GM18499 (cell line): ENCODE measurements around the gene LRRC55.

ENCODE experiments used
- ATAC-seq: cut with Tn5 transposase; IDR thresholded peaks from one replicate; pipeline ENCODE4 v1.9.1; 2021; ENCODE audit warnings: moderate number of reproducible peaks; ENCODE audit not compliant: insufficient read depth, unreplicated experiment

The LRRC55 gene

DNA sequence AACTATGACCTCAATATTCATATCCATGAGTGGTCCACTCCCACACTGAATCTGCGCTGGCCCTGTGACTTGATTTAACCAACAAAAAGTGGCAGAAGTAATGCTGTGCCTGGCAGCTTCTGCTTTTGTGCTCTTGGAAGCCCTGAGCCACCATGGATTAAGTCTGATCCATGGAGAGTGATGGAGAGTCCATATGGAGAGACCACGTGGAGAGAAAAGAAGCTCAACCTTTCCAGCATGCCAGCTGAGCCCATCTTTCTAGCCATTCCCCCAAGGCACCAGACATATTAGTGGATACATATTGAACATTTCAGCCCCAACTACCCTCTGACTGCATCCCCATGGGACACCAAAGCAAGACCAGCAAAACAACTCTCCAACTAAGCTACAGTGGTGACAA is 16.0 kb downstream of the LRRC55 start:
- no peak for ATAC-seq

DNA sequence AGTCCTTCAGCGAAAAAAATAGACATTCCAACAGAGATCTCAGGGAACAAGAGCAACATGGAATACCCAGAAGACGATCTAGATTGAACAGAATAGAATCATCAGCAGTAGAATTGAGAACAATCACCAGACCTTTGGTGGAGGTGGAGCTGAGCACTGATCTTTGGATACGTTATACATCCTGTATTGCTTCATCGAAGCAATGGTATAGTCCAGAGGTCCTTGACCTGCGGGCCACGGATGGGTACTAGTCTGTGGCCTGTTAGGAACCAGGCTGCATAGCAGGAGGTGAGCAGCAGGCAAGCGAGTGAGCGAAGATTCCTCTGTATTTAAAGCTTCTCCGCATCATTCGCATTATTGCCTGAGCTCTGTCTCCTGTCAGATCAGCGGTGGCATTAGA is 17.6 kb downstream of the LRRC55 start:
- no peak for ATAC-seq

DNA sequence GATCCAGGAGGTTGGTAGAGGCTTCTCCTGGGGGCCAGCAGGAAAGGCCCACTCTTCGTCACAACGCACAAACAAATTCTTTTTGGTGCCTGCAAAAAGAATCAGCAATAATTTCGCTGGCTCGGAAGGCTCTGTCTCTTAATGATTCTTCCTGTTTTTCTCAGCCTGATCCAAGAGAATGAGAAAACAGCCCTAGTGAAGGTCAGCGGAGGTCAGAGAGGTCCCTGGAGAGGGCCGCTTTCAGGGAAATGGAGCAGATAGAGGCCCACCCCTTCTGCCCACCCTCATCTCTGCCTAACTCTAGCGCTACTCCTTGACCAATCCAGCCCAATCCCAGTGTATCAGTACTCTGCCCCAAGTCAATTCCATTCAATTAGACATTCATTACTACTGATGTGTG is 19.2 kb downstream of the LRRC55 start:
- no peak for ATAC-seq

DNA sequence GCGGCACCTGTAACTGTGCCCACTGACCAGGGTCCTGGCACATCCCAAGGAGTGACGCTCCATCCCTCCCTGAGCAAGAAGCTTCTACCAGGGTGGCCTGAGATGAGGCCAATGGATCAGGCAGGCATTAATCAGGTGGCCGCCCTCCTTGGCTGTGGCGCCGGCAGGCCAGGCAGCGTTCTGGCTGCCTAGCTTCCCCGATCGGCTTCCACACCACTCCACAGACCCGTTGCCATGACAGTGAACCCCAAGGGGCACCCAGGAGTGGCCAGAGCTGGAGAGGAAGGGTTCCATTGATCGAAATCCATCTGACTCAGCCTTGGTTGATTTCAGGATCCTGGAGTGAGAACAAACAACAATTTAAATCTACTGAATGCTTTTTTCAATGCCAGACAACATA is 20.5 kb downstream of the LRRC55 start:
- ATAC-seq: no peak

DNA sequence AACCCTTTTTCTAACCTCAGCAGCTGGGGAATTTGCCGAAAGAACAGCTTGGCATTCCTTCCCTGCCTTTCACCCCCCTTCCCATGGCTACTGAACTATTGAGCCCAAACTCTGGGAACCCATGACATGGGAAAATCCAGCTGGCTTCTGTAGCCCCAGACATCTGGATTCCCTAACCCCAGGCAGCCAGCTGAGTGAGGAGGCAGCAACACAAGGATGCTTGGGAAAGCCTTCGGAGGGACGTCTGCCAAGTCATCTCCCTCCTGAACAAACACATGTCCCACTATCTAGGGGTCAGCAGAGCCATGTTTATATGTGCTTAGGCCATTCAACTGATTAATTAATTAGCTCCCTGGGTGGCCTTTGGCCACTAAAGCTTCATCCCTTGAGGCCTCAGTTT is 21.6 kb downstream of the LRRC55 start:
- no peak for ATAC-seq

DNA sequence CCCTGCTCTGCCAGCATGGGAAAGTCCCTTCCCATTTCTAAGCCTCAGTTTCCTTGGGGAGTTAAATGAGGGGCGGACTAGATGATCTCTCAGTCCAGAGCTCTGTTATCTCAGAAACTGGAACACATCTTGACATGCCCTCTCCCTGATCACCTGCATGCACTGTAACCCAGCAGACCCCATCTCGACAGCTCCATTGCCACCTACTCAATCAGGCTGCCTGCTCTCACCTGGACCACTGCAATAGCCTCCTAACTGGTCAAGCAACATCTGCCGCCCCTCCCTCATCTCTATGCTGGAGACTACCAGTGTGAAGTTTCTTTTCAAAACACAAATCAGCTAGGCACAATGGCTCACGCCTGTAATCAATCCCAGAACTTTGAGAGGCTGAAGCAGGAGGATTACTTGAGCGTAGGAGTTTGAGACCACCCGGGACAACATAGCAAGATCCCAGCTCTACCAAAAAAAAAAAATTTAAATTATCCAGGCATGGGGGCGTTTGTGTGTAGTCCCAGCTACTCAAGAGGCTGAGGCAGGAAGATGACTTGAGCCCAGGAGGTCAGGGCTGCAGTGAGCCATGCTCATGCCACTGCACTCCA is 22.2 kb downstream of the LRRC55 start:
- ATAC-seq: no peak

DNA sequence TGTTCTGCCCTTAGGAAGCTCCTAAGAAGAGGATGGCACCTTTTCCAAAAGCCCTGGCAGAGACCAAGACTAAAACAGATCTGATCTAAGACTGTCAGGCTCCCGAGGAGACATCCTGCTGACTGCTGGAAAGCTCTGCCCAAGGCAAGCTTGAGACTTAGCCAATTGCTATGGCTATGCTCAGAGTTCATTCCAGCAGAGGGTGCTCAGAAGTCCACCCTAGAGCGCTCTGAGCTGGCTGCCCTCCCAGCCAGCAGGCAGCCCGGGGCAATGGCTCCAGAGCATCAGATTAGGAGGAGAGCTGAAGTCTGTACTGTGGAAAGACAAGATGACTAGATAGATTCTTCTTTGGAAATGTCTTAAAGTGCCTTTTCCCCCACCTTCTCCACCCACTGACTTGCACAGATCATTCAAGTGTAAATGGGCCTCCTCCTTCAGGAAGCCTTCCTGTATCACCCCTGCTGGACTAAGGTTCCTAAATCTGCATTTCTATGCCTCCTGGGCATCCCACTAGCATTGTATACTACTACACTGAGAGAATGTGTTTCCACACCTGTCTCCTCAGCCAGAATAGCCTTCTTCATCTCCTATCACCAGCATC is 23.4 kb downstream of the LRRC55 start:
- ATAC-seq: no peak

DNA sequence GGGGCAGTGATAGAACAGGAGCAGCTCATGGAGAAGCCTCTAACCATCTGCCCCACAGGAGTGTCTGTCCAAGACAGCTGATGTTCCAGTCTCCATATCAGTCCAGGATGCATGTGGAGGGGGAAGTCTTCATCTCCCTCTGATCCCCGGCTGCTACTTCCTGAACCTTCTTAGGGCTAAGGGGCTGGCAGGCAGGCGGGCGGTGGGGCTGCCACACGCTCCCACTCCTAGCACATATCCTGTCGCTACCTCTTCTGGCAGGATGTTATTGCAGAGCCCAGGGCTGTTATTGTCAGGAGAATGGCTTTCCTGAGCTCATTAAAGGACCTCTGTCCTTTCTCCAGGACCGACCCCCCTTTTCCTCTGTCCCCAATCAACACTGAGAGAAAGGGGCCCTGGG is 25.4 kb downstream of the LRRC55 start:
- no peak for ATAC-seq

DNA sequence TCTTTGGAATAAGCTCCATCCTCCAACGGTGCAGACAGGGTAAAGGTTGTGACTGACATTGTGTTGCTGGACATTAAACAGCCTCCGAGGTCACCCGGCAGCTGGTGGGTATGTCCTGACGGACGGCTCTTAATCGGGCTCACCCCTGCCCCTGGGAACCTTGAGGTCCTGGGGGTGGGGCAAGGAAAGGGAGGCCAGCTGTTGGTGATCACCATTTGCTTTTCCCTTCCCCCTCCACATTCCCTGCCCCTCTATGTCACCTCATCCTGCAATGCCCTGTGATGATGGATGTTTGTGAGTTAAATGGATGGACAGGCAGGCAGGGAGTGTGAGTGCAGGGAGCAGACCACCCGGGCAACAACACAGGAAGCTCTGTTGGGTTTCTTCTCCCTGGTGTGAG is 29.0 kb downstream of the LRRC55 start:
- no peak for ATAC-seq

DNA sequence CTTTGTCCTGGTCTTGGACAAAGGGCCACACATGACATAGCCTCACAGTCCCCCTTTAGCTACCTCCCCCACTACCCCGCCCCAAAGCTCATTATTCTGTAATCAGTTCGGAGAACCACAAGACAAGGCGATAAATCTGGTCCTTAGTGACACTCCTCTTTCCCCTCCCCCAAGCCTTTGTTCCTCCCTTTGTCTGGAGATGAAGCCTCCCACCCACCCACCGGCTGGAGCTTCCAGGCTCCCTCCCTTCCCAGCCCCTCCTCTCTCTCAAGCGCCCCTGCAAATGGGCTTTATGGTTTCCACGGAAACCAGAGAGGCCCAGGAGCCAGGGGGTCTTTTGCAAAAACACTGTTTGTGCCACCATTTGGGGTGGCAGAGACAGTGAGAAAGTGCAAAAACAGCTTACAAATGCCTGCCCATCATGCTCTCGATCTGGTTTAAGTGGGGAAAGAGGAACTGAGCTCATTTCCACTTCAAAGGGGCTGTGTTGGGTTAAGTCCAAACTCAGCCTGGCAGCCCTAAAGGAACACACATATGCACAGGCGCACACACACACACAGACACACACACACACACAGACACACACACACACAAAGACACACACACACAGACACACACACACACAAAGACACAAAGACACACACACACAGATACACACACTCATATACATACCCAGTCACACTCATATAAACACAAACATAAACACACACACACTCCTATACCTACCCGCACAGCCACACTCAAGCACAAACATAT is 31.8 kb downstream of the LRRC55 start:
- no peak for ATAC-seq

DNA sequence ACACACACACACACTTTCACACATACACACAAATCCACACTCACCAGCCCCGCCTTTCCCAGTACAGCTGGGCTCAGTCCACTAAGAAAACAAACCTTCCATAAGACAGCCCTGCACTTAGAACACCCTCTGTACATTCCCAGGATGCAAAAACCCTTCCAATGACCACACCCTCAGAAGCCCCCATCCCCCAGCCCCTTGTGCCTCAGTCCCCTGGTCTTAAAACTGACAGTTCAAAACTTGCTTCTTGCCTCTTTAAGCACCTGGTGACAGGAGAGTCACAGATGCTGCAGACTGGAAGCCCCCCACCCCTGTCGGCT is 32.3 kb downstream of the LRRC55 start:
- no peak for ATAC-seq

DNA sequence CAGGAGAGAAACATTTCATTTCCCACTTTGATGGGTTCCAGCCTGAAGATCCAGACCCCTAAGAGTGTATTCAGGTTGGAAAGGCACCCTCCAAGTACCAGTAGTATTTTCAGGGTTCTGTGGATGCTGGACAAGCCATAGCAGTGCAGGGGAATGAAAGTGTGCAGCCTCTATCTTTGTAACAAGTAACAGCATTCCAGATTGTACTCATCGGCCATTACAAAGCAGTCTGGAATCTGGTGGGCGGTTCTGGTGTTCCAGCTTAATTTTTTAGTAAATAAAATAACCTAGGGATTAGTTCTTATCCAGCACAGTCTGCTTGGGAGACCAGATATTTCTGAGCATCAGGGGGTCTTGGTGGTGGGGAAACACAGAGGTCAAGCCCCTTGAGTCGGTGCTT is 32.7 kb downstream of the LRRC55 start:
- no peak for ATAC-seq

DNA sequence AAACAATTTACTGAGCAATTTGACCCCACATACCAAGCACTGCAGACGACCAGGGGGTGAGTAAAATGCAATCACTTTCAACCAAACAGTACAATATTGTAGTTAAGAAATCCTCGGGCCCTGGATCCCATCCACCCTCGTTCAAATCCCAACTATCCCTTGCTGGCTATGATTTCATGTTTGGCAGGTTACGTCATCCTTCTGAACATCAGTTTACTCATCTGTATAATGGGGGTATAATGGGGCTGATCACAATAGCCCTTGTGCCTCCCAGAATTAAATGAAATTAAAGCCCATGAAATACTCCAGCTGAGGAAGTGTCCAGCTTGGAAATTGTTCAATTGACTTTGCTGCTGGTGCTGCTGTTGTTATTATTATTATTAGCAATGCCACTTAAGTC is 34.7 kb downstream of the LRRC55 start:
- ATAC-seq: no peak

DNA sequence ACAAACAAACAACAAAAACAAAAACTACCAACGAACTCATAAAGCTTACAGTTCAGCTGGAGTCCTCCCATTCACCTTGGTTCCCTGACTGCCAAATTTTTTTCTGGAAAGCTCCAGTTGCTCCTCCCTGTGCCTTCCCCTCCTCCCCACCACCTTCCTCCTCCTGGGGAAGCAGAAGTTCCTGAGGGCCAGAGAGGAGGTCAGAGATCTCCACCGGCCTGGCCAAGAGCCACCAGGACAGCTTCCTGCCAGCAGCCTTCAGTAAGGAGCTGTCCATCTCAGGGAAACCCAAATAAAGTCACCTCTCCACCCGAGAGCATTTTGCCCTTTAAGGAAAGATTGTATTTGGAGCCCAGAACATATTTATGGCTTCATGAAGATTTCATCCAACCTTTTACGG is 35.3 kb downstream of the LRRC55 start:
- no peak for ATAC-seq

DNA sequence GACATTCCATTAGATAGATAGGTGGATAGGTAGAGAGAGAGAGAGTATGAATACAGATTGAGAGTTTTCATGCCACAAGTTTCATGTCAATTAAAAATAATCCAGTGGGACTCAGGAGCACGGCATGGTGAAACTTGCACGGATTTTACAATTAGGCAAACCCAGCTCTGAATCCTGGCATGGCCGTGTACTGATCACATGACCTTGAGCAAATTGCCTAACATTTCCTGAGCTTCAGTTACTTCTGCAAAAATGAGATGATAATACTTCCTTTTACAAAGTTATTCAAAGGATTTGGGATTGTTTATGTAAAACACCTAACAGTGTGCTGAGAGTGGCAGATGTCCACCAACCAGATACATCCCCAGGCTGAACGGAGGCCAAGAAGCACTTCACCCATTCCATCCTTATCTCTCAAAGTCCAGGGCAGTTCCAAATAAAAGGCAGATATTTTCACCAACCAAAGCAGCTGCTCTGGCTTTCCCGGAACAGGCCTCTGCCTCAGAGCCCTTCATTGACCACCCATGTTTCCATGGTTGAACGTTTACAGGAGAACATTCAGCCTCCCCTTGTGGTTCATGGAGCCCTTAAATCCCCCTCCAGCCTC is 37.4 kb downstream of the LRRC55 start:
- no peak for ATAC-seq

DNA sequence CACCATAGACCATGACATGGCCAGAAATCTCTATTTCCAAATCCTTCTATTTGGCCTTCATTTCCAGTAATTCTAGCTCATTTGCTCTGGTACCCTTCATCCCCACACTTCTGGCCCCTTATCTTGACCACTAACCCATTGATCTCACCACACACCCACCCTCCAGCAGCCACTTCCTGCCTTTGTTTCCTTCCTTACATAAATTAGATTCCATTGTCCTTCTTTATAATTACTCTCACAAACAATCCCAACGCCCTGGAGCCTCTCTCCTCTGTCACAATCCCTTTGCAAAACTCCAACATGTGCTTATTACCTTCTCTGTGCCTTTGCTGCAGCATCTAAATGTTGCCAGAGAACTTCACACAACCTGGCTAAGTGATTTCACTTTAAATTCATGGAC is 40.5 kb downstream of the LRRC55 start:
- ATAC-seq: no peak

DNA sequence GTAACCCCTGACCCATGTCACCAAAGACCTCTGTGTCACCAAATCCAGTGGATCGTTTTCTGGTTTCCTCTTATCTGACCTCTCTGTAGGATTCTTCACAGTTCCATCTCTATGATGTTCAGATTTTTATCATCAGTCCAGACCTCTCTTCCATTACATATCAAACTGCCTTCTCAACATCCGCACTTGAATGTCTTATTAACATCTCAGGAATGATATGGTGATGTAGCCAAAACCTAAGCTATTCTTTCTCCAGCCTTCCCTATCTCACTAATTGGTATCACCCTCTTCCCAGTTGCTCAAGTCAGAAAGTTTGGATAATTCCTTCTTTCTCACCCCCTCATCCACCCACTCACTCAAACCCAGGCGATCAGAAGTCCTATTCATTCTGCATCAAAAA is 41.8 kb downstream of the LRRC55 start:
- no peak for ATAC-seq

DNA sequence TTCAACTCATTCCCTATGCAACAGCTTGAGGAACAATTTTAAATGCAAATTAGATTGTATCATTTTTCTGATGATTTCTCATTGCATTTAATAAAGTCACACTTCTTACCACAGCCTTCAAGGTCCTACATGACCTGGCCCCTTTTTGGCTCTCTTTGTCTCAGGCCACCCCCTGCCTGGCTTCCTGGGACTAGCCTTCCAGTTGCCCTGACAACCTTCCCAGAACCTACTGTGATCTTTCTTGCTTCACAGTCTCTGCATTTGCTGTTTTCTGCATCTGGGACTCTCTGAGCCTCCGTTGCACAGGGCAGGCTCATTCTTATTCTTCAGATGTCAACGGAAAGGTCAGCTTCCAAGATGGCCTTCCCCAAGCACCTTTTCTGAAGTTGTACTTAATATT is 42.4 kb downstream of the LRRC55 start:
- ATAC-seq: no peak

DNA sequence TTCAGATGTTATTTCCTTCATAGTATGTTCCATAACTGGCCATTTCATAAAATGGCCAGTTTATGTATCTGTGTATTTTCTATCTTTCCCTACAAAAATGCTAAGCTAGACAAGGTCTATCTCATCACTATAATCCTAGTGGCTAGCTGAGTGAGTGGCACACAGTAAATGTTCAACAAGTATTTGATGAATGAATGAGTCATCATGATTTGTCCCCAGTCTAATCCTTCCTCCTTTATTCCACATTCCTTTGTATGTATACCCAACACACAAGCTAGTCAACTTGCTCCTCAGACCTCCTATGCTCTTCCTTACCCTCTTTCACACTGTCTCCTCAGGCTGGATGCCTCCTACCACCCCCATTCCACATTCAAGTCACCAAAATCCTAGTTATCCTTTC is 42.8 kb downstream of the LRRC55 start:
- no peak for ATAC-seq

DNA sequence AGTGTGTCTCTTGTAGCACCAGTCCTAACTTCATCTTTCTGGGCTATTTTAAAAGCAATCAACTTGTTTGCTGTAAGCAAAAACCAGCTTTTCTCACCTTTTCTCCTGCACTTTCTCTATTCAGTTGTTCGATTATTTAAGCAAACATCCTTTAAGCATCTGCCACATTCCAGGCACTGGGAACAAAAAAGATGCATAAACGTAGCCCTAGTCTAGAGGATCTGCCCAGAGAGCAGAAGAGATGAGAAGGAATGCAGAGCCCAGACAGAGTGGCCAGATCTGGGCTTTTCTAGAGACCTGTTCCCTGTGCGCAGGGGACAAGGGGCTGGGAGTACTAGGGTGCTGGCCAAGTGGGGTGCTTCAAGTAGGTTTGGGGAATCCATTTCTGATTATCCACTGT is 46.8 kb downstream of the LRRC55 start:
- no peak for ATAC-seq

DNA sequence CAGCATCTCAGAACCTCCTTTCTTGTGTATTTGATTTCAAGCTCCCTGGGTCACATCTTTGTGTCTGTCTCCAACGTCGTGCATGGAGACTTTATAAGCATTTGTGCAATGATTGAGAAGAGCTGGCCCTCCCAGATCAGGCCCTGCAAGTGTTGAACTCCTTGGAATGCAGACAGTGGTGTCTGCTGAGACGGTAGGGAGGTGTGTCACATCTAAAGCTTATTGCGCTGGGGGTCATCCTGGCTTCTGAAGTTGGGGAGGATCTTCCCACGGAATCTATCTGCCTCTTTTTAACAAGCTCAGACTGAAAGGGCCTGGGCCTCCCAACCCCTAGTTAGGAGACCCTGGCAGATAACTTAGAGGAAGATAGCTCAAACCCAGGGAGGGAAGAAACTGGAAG is 48.6 kb downstream of the LRRC55 start:
- ATAC-seq: no peak
